ENCODE measurements around the gene METTL26.

GRCh38 chr16:592518-593306 lies 43.4 kb downstream of the METTL26 start:
- TF ChIP-seq POLR2A (IDR thresholded peaks at IDR 0.05) (no peak), CTCF (IDR thresholded peaks at IDR 0.05) (peak in 5 of 6 experiments; percentile 11 to 74 (median 39))
